Amygdala (tissue), 56 donors: ENCODE measurements around the gene PRR15.

Experiments used
- DNase-seq, 56 donors: peaks; one replicate each; lab custom pipeline; 2025; lab: John Stamatoyannopoulos, UW

The PRR15 gene

GRCh38 chr7:29567174-29567573 is 3.5 kb downstream of the PRR15 start:
- DNase-seq, result no peak

- DNase-seq, result no peak
These were observed 6.0 kb downstream of the PRR15 start for GRCh38 chr7:29569648-29570047.

GRCh38 chr7:29572558-29572957 is 8.9 kb downstream of the PRR15 start:
- no peak for DNase-seq

- no peak for DNase-seq
These were observed 9.9 kb downstream of the PRR15 start for GRCh38 chr7:29573567-29573966.

GRCh38 chr7:29574659-29575058 is 11.0 kb downstream of the PRR15 start:
- no peak for DNase-seq

DNA sequence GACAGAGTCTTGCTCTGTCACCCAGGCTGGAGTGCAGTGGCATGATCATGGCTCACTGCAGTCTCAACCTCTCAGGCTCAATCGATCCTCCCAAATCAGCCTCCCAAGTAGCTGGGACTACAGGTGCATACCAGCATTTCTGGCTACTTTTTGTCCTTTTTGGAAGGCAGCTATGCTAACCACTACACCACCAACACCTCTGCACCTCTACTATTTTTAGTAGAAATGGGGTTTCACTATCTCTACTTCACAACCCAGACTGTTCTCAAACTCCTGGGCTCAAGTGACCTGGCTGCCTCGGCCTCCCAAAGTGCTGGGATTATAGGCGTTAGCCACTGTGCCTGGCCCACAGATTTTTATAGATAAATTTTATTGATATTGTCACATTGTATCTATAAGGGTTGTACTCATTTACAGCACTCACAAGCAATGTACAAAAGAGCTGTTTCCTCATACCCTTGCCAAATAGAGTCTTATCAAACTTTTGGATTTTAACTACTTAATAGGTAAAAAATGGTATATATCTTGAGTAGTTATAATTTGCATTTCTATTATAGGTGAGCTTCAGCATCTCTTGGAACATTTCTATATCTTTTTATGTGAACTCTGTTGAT is 23.7 kb downstream of the PRR15 start:
- DNase-seq, result no peak

DNA sequence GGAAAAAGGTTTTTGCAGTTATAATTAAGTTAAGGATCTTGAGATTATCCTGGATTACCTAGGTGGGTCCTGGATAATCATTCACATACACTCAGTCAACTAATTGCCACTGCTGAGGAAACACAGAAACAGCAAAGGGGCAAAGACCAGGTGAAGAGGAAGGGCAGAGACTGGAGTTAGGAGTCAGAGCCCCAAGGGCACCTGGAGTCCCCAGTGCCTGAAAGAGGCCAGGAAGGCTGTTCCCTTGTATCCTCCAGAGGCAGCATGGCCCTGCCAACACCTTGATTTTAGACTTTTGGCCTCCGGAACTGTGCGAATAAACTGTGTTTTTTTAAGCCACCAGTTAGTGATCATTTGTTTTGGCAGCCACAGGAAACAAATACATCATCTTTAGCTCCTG is 24.6 kb downstream of the PRR15 start:
- no peak for DNase-seq

DNA sequence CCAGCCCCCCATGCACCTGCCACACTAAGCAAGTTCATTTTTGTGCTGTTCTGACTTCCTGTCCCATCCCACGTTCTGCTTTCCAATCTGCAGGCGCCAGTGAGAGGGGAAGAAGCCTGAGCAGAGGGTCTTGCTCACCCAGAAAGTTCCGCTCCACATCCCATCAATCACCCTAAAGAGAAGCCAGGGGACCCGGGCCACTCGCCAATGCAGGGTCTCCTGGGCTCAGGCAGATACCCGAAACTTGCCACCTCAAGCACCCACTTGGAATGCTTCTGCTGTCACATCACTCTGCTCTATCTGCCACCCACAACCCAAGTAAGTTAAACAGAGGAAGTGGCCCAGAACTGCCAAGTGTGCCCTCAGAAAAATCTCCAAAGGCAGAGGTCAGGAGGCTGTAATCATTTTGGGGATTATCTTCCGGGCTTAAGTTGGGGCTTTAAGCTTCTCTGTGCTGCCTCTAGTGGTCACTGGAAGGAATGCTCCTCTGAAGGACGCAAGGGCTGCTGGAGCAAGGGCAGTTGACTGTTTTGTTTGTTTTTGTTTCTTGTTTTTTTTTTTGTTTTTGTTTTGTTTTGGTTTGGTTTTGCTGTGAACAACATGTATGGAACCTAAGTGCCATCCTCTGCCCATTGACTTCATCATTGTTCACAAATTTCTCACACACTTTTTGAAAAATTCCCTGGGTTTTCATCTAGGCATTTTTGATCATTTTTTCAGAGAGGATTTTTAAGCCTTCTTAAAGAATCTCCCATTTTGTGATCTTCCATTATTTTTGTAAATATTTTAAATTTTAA is 25.5 kb downstream of the PRR15 start:
- DNase-seq, result peak in 2 of 56 donors; percentile 13 to 41

DNA sequence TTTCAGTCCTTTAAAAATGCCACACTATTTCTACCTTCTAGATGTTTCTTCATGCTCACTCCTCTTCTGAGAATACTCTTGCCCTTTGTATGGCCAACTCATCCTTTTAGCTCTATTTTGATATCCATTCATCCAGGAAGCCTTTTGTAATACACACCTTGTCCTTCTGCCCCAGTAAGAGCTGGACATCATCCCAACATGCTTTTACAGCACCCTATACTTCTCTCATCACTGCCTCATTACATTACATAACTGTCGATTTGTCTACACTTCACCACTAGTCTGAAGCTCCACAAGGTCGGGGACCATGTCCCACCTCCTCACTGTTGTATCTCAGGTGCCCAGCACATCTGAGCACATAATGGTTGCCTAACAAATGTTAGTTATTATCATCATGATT is 29.2 kb downstream of the PRR15 start:
- no peak for DNase-seq

DNA sequence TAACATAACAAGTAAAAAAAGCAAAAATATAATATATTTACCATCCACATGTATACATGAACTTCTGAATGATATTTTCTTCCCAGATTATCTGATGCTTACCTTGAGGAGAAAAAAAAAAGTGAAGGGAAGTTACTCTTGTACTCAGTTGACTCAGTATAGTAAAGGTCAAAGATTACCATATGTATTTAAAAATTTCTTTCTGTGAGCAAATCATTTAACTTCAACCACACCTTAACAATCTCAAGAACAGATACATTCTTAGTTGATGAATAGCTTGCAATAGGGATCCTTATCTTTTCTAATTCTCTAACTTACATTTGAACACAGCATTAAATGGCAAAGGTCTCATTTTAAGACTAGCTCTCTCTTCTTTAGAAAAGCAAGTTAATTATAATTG is 29.8 kb downstream of the PRR15 start:
- DNase-seq, result no peak

DNA sequence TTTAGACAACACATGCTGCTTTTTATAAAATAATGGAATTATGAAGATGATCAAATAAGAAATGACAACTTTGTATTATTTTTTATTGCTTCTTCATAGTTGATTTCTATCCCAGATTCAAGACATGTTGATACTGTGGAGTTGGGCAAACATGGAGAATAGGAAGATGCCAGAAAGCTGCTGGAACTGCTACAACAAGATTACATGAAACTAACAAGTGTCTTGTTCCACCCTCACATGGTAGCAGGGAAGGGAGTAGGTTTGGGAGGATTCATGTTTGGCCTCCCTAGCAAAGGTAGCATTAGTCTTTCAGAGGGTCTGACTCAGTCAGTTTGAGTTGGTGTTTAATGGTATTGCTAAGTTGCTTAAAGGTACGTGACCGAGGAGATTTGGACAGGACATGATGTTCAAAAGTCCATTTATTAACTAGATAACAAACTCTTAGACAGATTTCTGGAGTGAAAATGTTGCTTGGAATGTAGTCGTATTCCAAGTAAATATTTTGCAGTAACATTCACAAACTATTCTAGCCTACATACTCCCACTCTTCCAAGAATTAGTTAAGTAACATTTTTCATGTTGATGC is 33.1 kb downstream of the PRR15 start:
- no peak for DNase-seq

GRCh38 chr7:29597266-29597665 is 33.6 kb downstream of the PRR15 start:
- no peak for DNase-seq

GRCh38 chr7:29598137-29598536 is 34.5 kb downstream of the PRR15 start:
- DNase-seq, result no peak

- no peak for DNase-seq
These were observed 35.0 kb downstream of the PRR15 start for GRCh38 chr7:29598613-29599012.

DNA sequence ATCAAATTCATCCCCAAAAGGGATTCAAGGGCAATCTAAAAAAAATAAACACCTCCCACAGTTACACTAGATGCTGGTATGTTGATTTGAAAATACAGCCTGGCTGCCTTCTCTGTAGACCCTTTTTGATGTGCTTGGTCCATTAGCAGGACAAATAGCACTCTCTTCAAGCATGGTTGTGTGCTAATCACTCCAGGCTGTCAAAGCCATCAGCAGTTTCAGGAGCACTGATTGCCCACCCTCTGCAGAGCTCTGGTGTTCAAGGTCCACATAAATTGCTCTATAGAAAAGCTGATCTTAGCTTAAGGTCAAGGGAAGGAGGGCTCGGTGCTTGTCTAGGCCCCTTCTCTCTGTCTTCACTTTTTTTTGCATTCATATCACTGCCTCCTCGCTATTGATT is 35.4 kb downstream of the PRR15 start:
- no peak for DNase-seq

DNA sequence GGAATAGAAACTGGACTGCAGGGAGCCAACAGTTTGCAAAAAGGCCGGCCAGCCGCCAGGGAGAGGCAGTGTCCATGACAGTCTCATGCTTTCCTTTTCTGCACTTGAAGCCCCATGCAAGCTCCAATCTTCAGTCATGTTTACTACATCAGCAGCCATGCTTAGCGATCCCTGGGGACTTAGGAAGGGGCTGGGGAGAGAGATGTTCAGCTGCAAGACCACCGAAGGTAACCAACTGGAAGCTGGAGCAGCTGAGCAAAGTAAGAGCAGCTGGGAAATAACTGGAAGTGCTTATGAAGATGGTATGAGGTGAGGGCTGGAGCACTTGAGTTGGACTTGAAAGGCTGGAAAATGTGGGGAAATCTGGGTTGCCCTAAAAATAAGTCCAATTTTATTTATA is 37.0 kb downstream of the PRR15 start:
- DNase-seq, result no peak

- no peak for DNase-seq
These were observed 40.4 kb downstream of the PRR15 start for GRCh38 chr7:29604052-29604451.

GRCh38 chr7:29604702-29605101 is 41.1 kb downstream of the PRR15 start:
- no peak for DNase-seq

DNA sequence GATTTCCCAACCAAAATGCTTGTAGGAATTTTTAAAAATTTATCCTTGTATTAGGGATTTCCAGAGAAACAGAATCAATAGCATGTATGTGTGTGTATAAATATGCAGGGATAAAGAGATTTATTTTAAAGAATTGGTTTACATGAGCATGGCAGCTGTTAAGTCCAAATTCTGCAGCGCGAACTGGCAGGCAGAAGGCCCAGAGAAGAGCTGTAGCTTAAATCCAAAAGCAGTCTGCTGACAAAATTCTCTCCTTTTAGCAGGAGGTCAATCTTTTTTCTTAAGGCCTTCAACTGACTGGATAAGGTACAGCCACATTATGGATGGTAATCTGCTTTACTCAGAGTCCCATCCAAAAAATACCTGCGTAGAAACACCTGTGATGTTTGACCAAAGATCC is 42.0 kb downstream of the PRR15 start:
- DNase-seq, result no peak

- DNase-seq, result no peak
These were observed 42.7 kb downstream of the PRR15 start for GRCh38 chr7:29606287-29606721.

DNA sequence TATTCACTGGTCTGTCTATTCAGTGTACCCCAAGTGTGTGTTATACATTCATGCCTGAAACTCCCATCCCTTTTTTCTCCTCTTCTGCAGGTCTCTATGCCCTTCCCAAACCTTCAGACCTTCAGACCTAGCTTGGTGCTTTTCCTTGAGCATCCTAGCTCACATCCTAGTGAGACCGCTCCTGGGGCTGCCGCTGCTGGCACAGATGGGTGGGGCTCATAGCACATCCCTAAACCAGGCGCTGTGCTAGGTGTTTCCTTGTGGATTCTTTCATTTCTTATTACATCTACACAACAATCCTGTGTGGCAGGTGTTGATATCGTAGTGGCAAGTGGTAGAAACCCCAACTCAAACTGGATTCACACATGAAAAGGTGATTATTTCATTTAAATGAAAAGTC is 43.2 kb downstream of the PRR15 start:
- no peak for DNase-seq

- DNase-seq, result no peak
These were observed 43.6 kb downstream of the PRR15 start for GRCh38 chr7:29607259-29607658.
